GM23248 (cell line): ENCODE results near the gene PARP3.

Source experiments
- EZH2 ChIP-seq: fragments of 200-600 bp; sonication (generic); IDR thresholded peaks from 2 replicates; pipeline ENCODE4 v1.6.1; 2018; ENCODE audit warnings: antibody characterized with exemption, mild to moderate bottlenecking; ENCODE audit not compliant: insufficient read depth, poor library complexity, severe bottlenecking
- EZH2phosphoT487 ChIP-seq: fragments of 200-600 bp; sonication (generic); IDR thresholded peaks from 2 replicates; pipeline ENCODE4 v1.6.1; 2018; ENCODE audit warnings: antibody characterized with exemption, moderate library complexity, mild to moderate bottlenecking, low read depth; ENCODE audit not compliant: insufficient read depth

DNA sequence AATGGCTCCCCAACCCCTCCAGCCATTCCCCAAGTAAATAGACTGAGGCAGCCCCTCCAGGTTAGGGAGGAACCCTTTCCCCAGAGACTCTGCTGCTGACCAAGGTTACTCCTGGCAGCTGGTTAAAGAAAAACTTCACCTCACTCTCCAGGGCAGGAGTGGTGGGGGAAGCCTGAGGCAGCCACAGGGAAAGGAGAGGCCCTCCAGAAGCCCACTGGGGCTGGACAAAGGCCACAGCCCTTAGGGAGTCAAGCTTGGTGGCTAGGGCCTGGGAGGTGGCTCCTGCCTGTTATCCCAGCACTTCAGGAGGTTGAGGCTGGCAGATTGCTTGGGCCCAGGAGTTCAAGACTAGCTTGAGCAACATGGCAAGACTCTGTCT is 42.1 kb downstream of the PARP3 start:
- TF ChIP-seq EZH2phosphoT487, result no peak
- TF ChIP-seq EZH2, result no peak
